22Rv1 (cell line): Measurements from ENCODE around the gene CBLN3.

Experiments used
- CTCF ChIP-seq: fragments of 450-650 bp; IDR thresholded peaks from 2 replicates; pipeline ENCODE4 v1.5.1; 2017; ENCODE audit warnings: mild to moderate bottlenecking
- ZFX ChIP-seq: fragments of 450-650 bp; IDR thresholded peaks from 2 replicates; pipeline ENCODE4 v1.6.1; 2017; ENCODE audit warnings: antibody characterized with exemption, borderline replicate concordance

DNA sequence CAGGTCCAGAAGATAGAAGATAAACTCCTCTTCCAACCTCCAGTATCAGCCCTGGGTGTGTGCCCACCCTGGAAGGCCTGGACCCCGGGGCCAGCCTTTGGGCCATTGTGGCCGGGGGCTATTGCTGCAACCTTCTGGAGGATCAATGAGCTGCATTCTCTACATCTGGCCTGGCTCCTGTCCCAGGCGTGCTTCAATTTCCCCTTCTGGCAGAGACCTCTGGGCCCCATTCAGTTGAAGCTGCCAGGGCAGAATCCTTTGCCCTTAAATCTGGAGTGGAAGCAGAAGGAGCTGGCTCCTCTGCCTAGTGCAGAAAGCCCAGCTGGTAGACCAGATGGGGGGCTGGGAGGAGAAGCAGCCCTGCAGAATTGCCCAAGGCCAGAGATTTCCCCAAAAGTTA, 20.7 kb downstream of the CBLN3 start:
- TF ChIP-seq CTCF (no peak), ZFX (no peak)
